Measurements from ENCODE around the gene ZNF385A. TPM values are rescaled to one million over a fixed set of nuclear protein-coding genes. Genes with fewer than 3 reads are reported as not detected.

The ZNF385A gene
- total and polyA plus RNA-seq, 9 of the 15 experiments (the other 6 are each of a cell fraction or from before 2014, with no cell fraction given), result 1.0 to 111 (median 7.7) TPM

- peak; percentile 93 for TF ChIP-seq CEBPZ (IDR thresholded peaks at IDR 0.05; ENCODE audit: borderline replicate concordance, low read depth, low read length)
- no peak for TF ChIP-seq GATAD2B (IDR thresholded peaks at IDR 0.05; ENCODE audit: borderline replicate concordance)
- TF ChIP-seq ZNF766 (CRISPR knock-in tag; conservative IDR thresholded peaks at IDR 0.05), result peak; percentile 77
- TF ChIP-seq ZNF232 (CRISPR knock-in tag; IDR thresholded peaks at IDR 0.05), result no peak
- peak; percentile 38 for TF ChIP-seq TCF3 (CRISPR knock-in tag; IDR thresholded peaks at IDR 0.05)
- peak; percentile 64; the same call in 1 of the 2 replicates for TF ChIP-seq FOXP1 (CRISPR knock-in tag; IDR thresholded peaks at IDR 0.05)
- no peak for TF ChIP-seq POLR3G (IDR thresholded peaks at IDR 0.05; ENCODE audit: extremely low read depth, insufficient read length, insufficient replicate concordance)
- TF ChIP-seq E2F5 (CRISPR knock-in tag; IDR thresholded peaks at IDR 0.05), result no peak
- peak; percentile 91 to 94 for TF ChIP-seq RAD21 (CRISPR knock-in tag; conservative IDR thresholded peaks at IDR 0.05 in 1 of 2, IDR thresholded peaks at IDR 0.05 in 1 of 2)
- peak; percentile 67 for TF ChIP-seq EP300 (IDR thresholded peaks at IDR 0.05; ENCODE audit: low read length)
- no peak for TF ChIP-seq FOXO4 (CRISPR knock-in tag; IDR thresholded peaks at IDR 0.05)
- TF ChIP-seq PHTF2 (CRISPR knock-in tag; IDR thresholded peaks at IDR 0.05), result no peak; the same call in 1 of the 2 replicates
- TF ChIP-seq, protein P1, sequence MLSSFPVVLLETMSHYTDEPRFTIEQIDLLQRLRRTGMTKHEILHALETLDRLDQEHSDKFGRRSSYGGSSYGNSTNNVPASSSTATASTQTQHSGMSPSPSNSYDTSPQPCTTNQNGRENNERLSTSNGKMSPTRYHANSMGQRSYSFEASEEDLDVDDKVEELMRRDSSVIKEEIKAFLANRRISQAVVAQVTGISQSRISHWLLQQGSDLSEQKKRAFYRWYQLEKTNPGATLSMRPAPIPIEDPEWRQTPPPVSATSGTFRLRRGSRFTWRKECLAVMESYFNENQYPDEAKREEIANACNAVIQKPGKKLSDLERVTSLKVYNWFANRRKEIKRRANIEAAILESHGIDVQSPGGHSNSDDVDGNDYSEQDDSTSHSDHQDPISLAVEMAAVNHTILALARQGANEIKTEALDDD (IDR thresholded peaks at IDR 0.05), result peak; percentile 66
- TF ChIP-seq NFATC3 (IDR thresholded peaks at IDR 0.05), result no peak
- TF ChIP-seq, protein P2, sequence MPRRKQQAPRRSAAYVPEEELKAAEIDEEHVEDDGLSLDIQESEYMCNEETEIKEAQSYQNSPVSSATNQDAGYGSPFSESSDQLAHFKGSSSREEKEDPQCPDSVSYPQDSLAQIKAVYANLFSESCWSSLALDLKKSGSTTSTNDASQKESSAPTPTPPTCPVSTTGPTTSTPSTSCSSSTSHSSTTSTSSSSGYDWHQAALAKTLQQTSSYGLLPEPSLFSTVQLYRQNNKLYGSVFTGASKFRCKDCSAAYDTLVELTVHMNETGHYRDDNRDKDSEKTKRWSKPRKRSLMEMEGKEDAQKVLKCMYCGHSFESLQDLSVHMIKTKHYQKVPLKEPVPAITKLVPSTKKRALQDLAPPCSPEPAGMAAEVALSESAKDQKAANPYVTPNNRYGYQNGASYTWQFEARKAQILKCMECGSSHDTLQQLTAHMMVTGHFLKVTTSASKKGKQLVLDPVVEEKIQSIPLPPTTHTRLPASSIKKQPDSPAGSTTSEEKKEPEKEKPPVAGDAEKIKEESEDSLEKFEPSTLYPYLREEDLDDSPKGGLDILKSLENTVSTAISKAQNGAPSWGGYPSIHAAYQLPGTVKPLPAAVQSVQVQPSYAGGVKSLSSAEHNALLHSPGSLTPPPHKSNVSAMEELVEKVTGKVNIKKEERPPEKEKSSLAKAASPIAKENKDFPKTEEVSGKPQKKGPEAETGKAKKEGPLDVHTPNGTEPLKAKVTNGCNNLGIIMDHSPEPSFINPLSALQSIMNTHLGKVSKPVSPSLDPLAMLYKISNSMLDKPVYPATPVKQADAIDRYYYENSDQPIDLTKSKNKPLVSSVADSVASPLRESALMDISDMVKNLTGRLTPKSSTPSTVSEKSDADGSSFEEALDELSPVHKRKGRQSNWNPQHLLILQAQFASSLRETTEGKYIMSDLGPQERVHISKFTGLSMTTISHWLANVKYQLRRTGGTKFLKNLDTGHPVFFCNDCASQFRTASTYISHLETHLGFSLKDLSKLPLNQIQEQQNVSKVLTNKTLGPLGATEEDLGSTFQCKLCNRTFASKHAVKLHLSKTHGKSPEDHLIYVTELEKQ (CRISPR knock-in tag; IDR thresholded peaks at IDR 0.05), result no peak
- TF ChIP-seq TRIM24 (IDR thresholded peaks at IDR 0.05), result no peak; a peak in 1 of 4 replicates
- no peak for TF ChIP-seq SMARCB1 (IDR thresholded peaks at IDR 0.05; ENCODE audit: insufficient read length, low read depth)
These were observed 59.7 kb downstream of the ZNF385A start, which contains the start of gene COPZ1 (continued) for GRCh38 chr12:54324617-54325441.
